ENCODE measurements around the gene STK39.

- TF ChIP-seq CTCF (IDR thresholded peaks at IDR 0.05) (no peak), POLR2A (IDR thresholded peaks at IDR 0.05) (no peak)
Observed at GRCh38 chr2:168222088-168222487, 25.3 kb downstream of the STK39 start.

All from lower leg skin (tissue), 3 donors.